Measurements from ENCODE around the gene MBD3L1.

GRCh38 chr19:8858260-8858659 lies 26.1 kb downstream of the MBD3L1 start:
- TF ChIP-seq CTCF (IDR thresholded peaks at IDR 0.05) = no peak
- no peak for TF ChIP-seq POLR2A (IDR thresholded peaks at IDR 0.05)
